ENCODE measurements around the gene KIZ.

Gene KIZ

GRCh38 chr20:21127201-21127981 lies 1.5 kb downstream of the KIZ start:
- ATAC-seq (ENCODE audit: low read depth) = no peak
- TF ChIP-seq, protein P1, sequence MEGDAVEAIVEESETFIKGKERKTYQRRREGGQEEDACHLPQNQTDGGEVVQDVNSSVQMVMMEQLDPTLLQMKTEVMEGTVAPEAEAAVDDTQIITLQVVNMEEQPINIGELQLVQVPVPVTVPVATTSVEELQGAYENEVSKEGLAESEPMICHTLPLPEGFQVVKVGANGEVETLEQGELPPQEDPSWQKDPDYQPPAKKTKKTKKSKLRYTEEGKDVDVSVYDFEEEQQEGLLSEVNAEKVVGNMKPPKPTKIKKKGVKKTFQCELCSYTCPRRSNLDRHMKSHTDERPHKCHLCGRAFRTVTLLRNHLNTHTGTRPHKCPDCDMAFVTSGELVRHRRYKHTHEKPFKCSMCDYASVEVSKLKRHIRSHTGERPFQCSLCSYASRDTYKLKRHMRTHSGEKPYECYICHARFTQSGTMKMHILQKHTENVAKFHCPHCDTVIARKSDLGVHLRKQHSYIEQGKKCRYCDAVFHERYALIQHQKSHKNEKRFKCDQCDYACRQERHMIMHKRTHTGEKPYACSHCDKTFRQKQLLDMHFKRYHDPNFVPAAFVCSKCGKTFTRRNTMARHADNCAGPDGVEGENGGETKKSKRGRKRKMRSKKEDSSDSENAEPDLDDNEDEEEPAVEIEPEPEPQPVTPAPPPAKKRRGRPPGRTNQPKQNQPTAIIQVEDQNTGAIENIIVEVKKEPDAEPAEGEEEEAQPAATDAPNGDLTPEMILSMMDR (IDR thresholded peaks at IDR 0.05; ENCODE audit: poor library complexity, severe bottlenecking) = no peak

GRCh38 chr20:21129861-21130260 lies 4.0 kb downstream of the KIZ start:
- Histone ChIP-seq H3K27ac (ENCODE audit: poor library complexity, severe bottlenecking) (no peak overlapping the region), H3K27me3 (ENCODE audit: insufficient read depth, poor library complexity, severe bottlenecking) (no peaks in the 10 kb centered on the region), H3K9me3 (ENCODE audit: severe bottlenecking) (no peaks in the 10 kb centered on the region), H3K4me1 (ENCODE audit: insufficient read depth, poor library complexity, severe bottlenecking) (no peaks in the 10 kb centered on the region), H3K4me3 (ENCODE audit: severe bottlenecking) (no peak overlapping the region), H3K36me3 (ENCODE audit: low read depth) (peaks cover 5% of the 10 kb centered on the region)
- TF ChIP-seq, protein P1 (IDR thresholded peaks at IDR 0.05; ENCODE audit: poor library complexity, severe bottlenecking) = no peak
- DNase-seq (ENCODE audit: low spot score) (no peak), ATAC-seq (ENCODE audit: low read depth) (no peak)

More at GRCh38 chr20:21127201-21127981, 1.5 kb downstream of the KIZ start:
- Histone ChIP-seq H3K36me3 (ENCODE audit: low read depth) (peaks cover under 1% of the 10 kb centered on the region), H3K27ac (ENCODE audit: poor library complexity, severe bottlenecking) (no peak overlapping the region), H3K4me3 (ENCODE audit: severe bottlenecking) (no peak overlapping the region), H3K9me3 (ENCODE audit: severe bottlenecking) (no peaks in the 10 kb centered on the region), H3K27me3 (ENCODE audit: insufficient read depth, poor library complexity, severe bottlenecking) (no peaks in the 10 kb centered on the region), H3K4me1 (ENCODE audit: insufficient read depth, poor library complexity, severe bottlenecking) (no peaks in the 10 kb centered on the region)
- no peak for DNase-seq (ENCODE audit: low spot score)

GRCh38 chr20:21133404-21133803 lies 7.5 kb downstream of the KIZ start:
- DNase-seq (ENCODE audit: low spot score) = no peak
- peaks cover 5% of the 10 kb centered on the region for H3K36me3 ChIP-seq (ENCODE audit: low read depth)
- H3K27me3 ChIP-seq (ENCODE audit: insufficient read depth, poor library complexity, severe bottlenecking) = no peaks in the 10 kb centered on the region
- no peaks in the 10 kb centered on the region for H3K4me1 ChIP-seq (ENCODE audit: insufficient read depth, poor library complexity, severe bottlenecking)
- H3K9me3 ChIP-seq (ENCODE audit: severe bottlenecking) = no peaks in the 10 kb centered on the region
- H3K27ac ChIP-seq (ENCODE audit: poor library complexity, severe bottlenecking) = no peak overlapping the region
- TF ChIP-seq, protein P1 (IDR thresholded peaks at IDR 0.05; ENCODE audit: poor library complexity, severe bottlenecking) = no peak
- ATAC-seq (ENCODE audit: low read depth) = no peak
- no peak overlapping the region for H3K4me3 ChIP-seq (ENCODE audit: severe bottlenecking)

DNA sequence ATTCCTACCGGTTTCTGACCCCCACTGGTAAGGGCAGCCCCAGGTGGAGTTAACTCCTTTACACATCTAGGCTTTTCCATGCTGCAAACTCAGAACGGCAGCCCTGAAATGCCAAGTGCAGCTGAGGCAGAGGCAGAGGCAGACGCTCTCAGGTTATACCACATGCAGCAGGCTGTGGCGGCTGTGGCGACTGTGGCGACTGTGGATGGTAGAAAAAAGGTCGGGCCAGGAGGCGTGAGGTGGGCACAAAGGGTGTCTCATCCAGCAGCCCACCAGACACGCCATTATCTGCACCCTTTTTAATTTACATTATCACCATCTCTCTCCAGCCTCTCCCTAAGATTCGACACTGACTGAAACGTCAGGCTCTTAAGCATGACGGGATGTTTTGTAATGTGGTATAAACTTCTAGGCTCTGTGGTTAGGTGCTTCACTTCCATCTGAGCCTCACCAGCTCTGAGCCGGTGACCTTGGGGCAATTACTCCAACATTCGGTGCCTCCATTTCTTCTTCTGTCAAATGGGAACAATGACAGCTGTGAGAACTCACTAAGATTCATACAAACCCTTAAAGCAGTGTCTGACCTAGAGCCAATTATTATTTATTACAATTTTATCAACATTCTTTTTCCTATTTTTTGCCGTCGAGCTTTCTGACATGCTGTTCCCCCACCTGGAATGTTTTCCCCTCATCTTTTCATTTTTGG lies 8.2 kb downstream of the KIZ start:
- no peaks in the 10 kb centered on the region for H3K4me1 ChIP-seq (ENCODE audit: insufficient read depth, poor library complexity, severe bottlenecking)
- H3K36me3 ChIP-seq (ENCODE audit: low read depth) = peaks cover 5% of the 10 kb centered on the region
- H3K4me3 ChIP-seq (ENCODE audit: severe bottlenecking) = no peak overlapping the region
- ATAC-seq (ENCODE audit: low read depth) = no peak
- no peak for DNase-seq (ENCODE audit: low spot score)
- no peaks in the 10 kb centered on the region for H3K9me3 ChIP-seq (ENCODE audit: severe bottlenecking)
- H3K27ac ChIP-seq (ENCODE audit: poor library complexity, severe bottlenecking) = no peak overlapping the region
- TF ChIP-seq, protein P1 (IDR thresholded peaks at IDR 0.05; ENCODE audit: poor library complexity, severe bottlenecking) = no peak
- H3K27me3 ChIP-seq (ENCODE audit: insufficient read depth, poor library complexity, severe bottlenecking) = no peaks in the 10 kb centered on the region

Measured in RWPE2 (cell line).